ENCODE results near the gene TIMP2. TPM values are rescaled to one million over a fixed set of nuclear protein-coding genes. Genes with fewer than 3 reads are reported as not detected.
"Not testable (repeated sequence)": the region's sequence is repeated elsewhere in the genome, so short reads cannot be mapped to it uniquely, and the experiment has no call there.

Gene TIMP2
- total RNA-seq, 1 donor from 2014 or later = 318 TPM

DNA sequence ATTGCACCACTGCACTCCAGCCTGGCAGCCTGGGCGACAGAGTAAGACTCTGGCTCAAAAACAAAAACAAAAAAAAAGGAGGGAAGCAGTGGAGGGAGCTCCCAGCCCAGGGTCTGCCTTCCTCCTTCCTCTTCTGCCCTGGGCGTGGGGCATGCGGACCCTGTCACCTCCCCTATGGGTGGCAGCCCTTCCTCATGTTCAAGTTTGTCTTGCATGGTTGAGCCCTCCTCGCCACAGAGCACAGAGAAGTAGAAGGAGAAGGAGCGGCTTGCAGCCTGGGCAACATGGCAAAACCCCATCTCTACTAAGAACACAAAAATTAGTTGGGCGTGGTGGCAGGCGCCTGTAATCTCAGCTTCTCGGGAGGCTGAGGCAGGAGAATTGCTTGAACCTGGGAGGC is 21.4 kb upstream of the TIMP2 start:
- no peak for DNase-seq
- intact Hi-C loops (cut with DNase I) = no loop called here
- TF ChIP-seq, protein P1, sequence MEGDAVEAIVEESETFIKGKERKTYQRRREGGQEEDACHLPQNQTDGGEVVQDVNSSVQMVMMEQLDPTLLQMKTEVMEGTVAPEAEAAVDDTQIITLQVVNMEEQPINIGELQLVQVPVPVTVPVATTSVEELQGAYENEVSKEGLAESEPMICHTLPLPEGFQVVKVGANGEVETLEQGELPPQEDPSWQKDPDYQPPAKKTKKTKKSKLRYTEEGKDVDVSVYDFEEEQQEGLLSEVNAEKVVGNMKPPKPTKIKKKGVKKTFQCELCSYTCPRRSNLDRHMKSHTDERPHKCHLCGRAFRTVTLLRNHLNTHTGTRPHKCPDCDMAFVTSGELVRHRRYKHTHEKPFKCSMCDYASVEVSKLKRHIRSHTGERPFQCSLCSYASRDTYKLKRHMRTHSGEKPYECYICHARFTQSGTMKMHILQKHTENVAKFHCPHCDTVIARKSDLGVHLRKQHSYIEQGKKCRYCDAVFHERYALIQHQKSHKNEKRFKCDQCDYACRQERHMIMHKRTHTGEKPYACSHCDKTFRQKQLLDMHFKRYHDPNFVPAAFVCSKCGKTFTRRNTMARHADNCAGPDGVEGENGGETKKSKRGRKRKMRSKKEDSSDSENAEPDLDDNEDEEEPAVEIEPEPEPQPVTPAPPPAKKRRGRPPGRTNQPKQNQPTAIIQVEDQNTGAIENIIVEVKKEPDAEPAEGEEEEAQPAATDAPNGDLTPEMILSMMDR (IDR thresholded peaks at IDR 0.05) = no peak
- no peaks in the 10 kb centered on the region for H3K27me3 ChIP-seq
- no peak for ATAC-seq
- H3K4me1 ChIP-seq = no peaks in the 10 kb centered on the region
- no peaks in the 10 kb centered on the region for H3K36me3 ChIP-seq
- no peaks in the 10 kb centered on the region for H3K9me3 ChIP-seq
- no peak overlapping the region for H3K4me3 ChIP-seq
- H3K27ac ChIP-seq = no peak overlapping the region

GRCh38 chr17:78946131-78946530 is 20.9 kb upstream of the TIMP2 start:
- TF ChIP-seq, protein P1 (IDR thresholded peaks at IDR 0.05) = no peak
- Histone ChIP-seq H3K27me3 (no peaks in the 10 kb centered on the region), H3K9me3 (no peaks in the 10 kb centered on the region), H3K4me1 (no peaks in the 10 kb centered on the region), H3K36me3 (no peaks in the 10 kb centered on the region), H3K4me3 (no peak overlapping the region), H3K27ac (no peak overlapping the region)
- no peak for DNase-seq
- ATAC-seq = no peak
- intact Hi-C loops (cut with DNase I) = no loop called here

GRCh38 chr17:78945455-78945854 is 20.3 kb upstream of the TIMP2 start:
- H3K27ac ChIP-seq; H3K4me3 ChIP-seq; H3K27me3 ChIP-seq; H3K36me3 ChIP-seq; ATAC-seq; H3K9me3 ChIP-seq; DNase-seq; intact Hi-C loops (cut with DNase I); H3K4me1 ChIP-seq: not testable (repeated sequence)

DNA sequence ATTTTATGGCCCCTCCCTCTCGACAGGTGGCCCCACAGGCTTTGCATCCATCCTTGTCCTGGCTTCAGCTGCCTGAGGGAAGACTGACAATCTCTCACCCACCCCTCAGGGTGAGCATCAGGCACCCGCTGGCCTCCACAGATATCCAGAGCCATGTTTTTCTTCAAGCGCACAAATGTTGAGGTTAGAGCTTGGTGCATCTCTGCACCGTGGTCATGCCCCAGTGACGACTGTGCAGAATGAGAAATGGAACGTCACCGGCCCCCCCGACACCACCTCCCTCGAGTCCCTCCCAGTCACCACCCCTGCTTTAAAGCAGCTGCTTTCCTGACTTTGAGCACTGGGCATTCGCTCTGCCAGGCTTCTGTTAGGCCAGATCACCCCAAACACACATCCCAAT is 19.8 kb upstream of the TIMP2 start:
- ATAC-seq = no peak
- intact Hi-C loops (cut with DNase I) = no loop called here
- no peaks in the 10 kb centered on the region for H3K9me3 ChIP-seq

GRCh38 chr17:78944026-78944425 is 18.8 kb upstream of the TIMP2 start:
- no peaks in the 10 kb centered on the region for H3K36me3 ChIP-seq
- no peaks in the 10 kb centered on the region for H3K4me1 ChIP-seq
- no peak overlapping the region for H3K4me3 ChIP-seq
- no peaks in the 10 kb centered on the region for H3K27me3 ChIP-seq
- no peaks in the 10 kb centered on the region for H3K9me3 ChIP-seq
- TF ChIP-seq, protein P1 (IDR thresholded peaks at IDR 0.05) = no peak
- no peak for DNase-seq
- intact Hi-C loops (cut with DNase I) = no loop called here
- H3K27ac ChIP-seq = no peak overlapping the region
- ATAC-seq = no peak

More for the DNA sequence above, 19.8 kb upstream of the TIMP2 start:
- Histone ChIP-seq H3K4me3 (no peak overlapping the region), H3K4me1 (no peaks in the 10 kb centered on the region), H3K36me3 (no peaks in the 10 kb centered on the region), H3K27ac (no peak overlapping the region), H3K27me3 (no peaks in the 10 kb centered on the region)
- no peak for DNase-seq
- TF ChIP-seq, protein P1 (IDR thresholded peaks at IDR 0.05) = no peak

DNA sequence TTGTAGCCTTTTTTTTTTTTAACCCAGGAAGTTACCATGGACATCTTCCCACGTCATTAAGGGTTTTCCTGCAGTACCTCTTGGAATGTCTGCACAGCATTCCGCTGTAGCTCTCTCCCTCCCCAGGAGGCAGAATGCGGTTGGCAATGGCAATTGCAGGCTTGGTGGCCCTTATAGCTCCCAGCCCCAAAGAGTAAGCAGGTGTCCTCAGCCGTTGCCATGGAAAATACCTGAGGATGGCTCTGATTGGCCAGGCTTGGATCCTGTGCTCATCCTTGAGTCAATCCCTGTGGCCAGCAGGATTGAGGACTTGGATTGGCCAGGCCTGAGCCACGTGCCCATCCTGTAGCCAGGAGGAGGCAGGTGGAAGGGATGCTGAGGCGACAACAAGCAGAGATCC is 15.5 kb upstream of the TIMP2 start:
- no peaks in the 10 kb centered on the region for H3K27me3 ChIP-seq
- H3K9me3 ChIP-seq = no peaks in the 10 kb centered on the region
- intact Hi-C loops (cut with DNase I) = no loop called here
- no peaks in the 10 kb centered on the region for H3K4me1 ChIP-seq
- no peak overlapping the region for H3K4me3 ChIP-seq
- TF ChIP-seq, protein P1 (IDR thresholded peaks at IDR 0.05) = no peak
- no peak overlapping the region for H3K27ac ChIP-seq
- DNase-seq = no peak
- no peaks in the 10 kb centered on the region for H3K36me3 ChIP-seq
- peak; percentile 58 for ATAC-seq
